ENCODE measurements around the gene ABLIM2. TPM values are rescaled to one million over a fixed set of nuclear protein-coding genes. Genes with fewer than 3 reads are reported as not detected.

ABLIM2 gene
- total and polyA plus RNA-seq, 2 of the 8 experiments (the other 6 are each of a cell fraction or from before 2014, with no cell fraction given): 2.8 to 3.0 TPM

DNA sequence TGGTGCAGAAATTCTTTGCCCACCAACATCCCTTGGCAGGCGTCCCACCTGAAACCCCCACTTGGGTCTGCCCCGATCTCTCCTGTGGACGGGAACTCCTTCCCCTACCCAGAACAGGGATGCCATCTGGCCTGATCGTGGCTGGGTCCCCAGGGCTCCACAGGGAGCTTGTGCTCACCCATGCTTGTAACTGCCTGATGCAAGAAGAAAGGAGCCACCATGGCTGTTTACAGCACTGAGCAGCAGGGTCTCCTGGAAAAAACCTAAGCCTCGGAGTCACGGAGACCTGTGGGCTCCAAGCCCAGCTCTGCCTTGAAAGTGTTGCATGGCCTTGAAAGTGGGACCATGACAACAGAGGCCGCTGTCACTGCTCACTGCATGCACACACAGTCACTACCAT is 117.4 kb downstream of the ABLIM2 start:
- WGBS, 2 experiments (ENCODE audit: extremely low coverage in 1 of 2, insufficient coverage in 1 of 2, insufficient read length in 1 of 2, insufficient replicate concordance in 2 of 2, low coverage in 1 of 2, low lambda C conversion rate in 2 of 2, missing lambda C conversion rate in 1 of 2): 92% methylated on average over 7 of the region's 7 CpGs; no CpG with 5 or more reads in 1 of the 2 experiments
- Histone ChIP-seq H3K56ac (replicated peaks; ENCODE audit: insufficient read length, low read depth, low read length) (no peak overlapping the region), H2AFZ (ENCODE audit: low read length) (no peak overlapping the region), H3K27ac (ENCODE audit: low read depth, low read length) (no peak overlapping the region), H3K18ac (ENCODE audit: extremely low read depth, low read length) (no peak overlapping the region), H3K79me1 (ENCODE audit: low read depth, low read length) (no peaks in the 10 kb centered on the region), H4K91ac (replicated peaks; ENCODE audit: insufficient read length, low read length) (no peak overlapping the region), H2BK5ac (ENCODE audit: low read depth, low read length) (no peak overlapping the region), H2BK12ac (ENCODE audit: low read depth, low read length) (no peak overlapping the region), H3K9ac (replicated peaks in 1 of 4; ENCODE audit: extremely low read depth in 1 of 4, low read depth in 3 of 4, low read length in 3 of 4) (no peak overlapping the region), H4K8ac (ENCODE audit: extremely low read depth, insufficient read depth, low read length) (no peak overlapping the region; the same call in 1 of the 2 replicates), H3K27me3 (replicated peaks in 1 of 4; ENCODE audit: control insufficient read depth in 3 of 4, extremely low read depth in 1 of 4, insufficient read depth in 3 of 4, low read length in 3 of 4) (no peaks in the 10 kb centered on the region), H2BK15ac (ENCODE audit: low read length) (no peak overlapping the region), H3K23me2 (ENCODE audit: low read depth, low read length) (no peaks in the 10 kb centered on the region), H3K4me1 (replicated peaks in 1 of 4; ENCODE audit: control insufficient read depth in 3 of 4, insufficient read depth in 4 of 4, low read length in 3 of 4) (peaks cover 0 to 7% (median 1%) of the 10 kb centered on the region in 4 experiments; a peak in 4 of 7 replicates), H3K79me2 (ENCODE audit: control insufficient read depth in 1 of 2, insufficient read depth in 2 of 2, low read length in 2 of 2) (no peaks in the 10 kb centered on the region), H2AK5ac (ENCODE audit: low read depth, low read length) (no peak overlapping the region), H3K36me3 (ENCODE audit: control insufficient read depth in 2 of 4, insufficient read depth in 4 of 4, low read length in 3 of 4) (no peaks in the 10 kb centered on the region), H4K20me1 (replicated peaks in 1 of 2; ENCODE audit: control insufficient read depth in 1 of 2, insufficient read depth in 2 of 2, low read length in 2 of 2) (no peaks in the 10 kb centered on the region), H4K5ac (ENCODE audit: insufficient read length, low read depth, low read length) (no peak overlapping the region), H3K4me3 (ENCODE audit: extremely low read depth in 1 of 4, insufficient read depth in 2 of 4, low read depth in 3 of 4, low read length in 4 of 4) (no peak overlapping the region), H3K4me2 (ENCODE audit: insufficient read depth in 1 of 2, low read depth in 2 of 2, low read length in 2 of 2) (no peak overlapping the region), H2BK20ac (ENCODE audit: low read length) (no peak overlapping the region), H3K14ac (ENCODE audit: insufficient read length) (no peak overlapping the region), H3K9me3 (ENCODE audit: insufficient read depth in 2 of 2, low read depth in 1 of 2, low read length in 1 of 2) (no peaks in the 10 kb centered on the region), H3K4ac (replicated peaks; ENCODE audit: insufficient read length, low read depth, low read length) (no peak overlapping the region), H2BK120ac (replicated peaks; ENCODE audit: low read depth, low read length) (no peak overlapping the region), H3K23ac (ENCODE audit: insufficient read length) (no peak overlapping the region)
- DNase-seq (ENCODE audit: low read depth in 1 of 2, low spot score in 2 of 2) (no peak), FAIRE-seq (no peak)
- ChIA-PET POLR2A (ENCODE audit: partially characterized antibody) (no interaction called here), CTCF (ENCODE audit: partially characterized antibody) (interaction anchor here (0.6 to 1.3 kb wide), 7 partner anchors 9 to 1004 kb away, joined by 3 to 4 read pairs (median 4); no protein-coding TSS in a partner anchor)
- TF ChIP-seq YY1 (IDR thresholded peaks at IDR 0.05; ENCODE audit: low read depth, low read length) (no peak), EZH2 (IDR thresholded peaks at IDR 0.05; ENCODE audit: low read depth, low read length, severe bottlenecking) (no peak), SP2 (IDR thresholded peaks at IDR 0.05; ENCODE audit: low read length) (no peak), ASH2L (IDR thresholded peaks at IDR 0.05; ENCODE audit: low read length) (no peak), TBP (IDR thresholded peaks at IDR 0.05; ENCODE audit: low read depth, low read length) (no peak), ZNF274 (IDR thresholded peaks at IDR 0.05; ENCODE audit: borderline replicate concordance, extremely low read depth, low read length) (no peak), FOSL1 (IDR thresholded peaks at IDR 0.05; ENCODE audit: insufficient read depth, low read depth, low read length) (no peak), BCL11A (IDR thresholded peaks at IDR 0.05; ENCODE audit: low read depth in 2 of 2, low read length in 2 of 2) (no peak), KDM1A (IDR thresholded peaks at IDR 0.05; ENCODE audit: borderline replicate concordance, low read length) (no peak), CTCF (IDR thresholded peaks at IDR 0.05; ENCODE audit: control extremely low read depth in 1 of 3, insufficient read depth in 1 of 3, low read depth in 1 of 3, low read length in 3 of 3) (no peak), EP300 (IDR thresholded peaks at IDR 0.05; ENCODE audit: borderline replicate concordance in 1 of 2, low read depth in 2 of 2, low read length in 2 of 2) (no peak), NRF1 (IDR thresholded peaks at IDR 0.05; ENCODE audit: low read depth, low read length) (no peak)

Data from H1 (cell line).